K562 (cell line): ENCODE results near the gene HSD11B1. TPM values are rescaled to one million over a fixed set of nuclear protein-coding genes. Genes with fewer than 3 reads are reported as not detected.

ENCODE experiments used
- BHLHE40 ChIP-seq: IDR thresholded peaks from 2 replicates; pipeline ENCODE4 v1.6.1; 2011; ENCODE audit warnings: low read length, improper control_type of control experiment
- CREBBP ChIP-seq: IDR thresholded peaks from one replicate; pipeline ENCODE4 v1.6.1; 2012; ENCODE audit warnings: low read depth, mild to moderate bottlenecking, control low read depth, inconsistent platforms, low read length
- DPF2 ChIP-seq: fragments of 450-650 bp; IDR thresholded peaks from 2 replicates; pipeline ENCODE4 v1.6.1; 2016
- EP300 ChIP-seq: IDR thresholded peaks from 2 replicates; pipeline ENCODE4 v1.6.1; 2012; ENCODE audit warnings: low read length, improper control_type of control experiment
- ETV1 ChIP-seq: fragments of 450-650 bp; conservative IDR thresholded peaks from 2 replicates; pipeline ENCODE4 v1.6.1; 2016; ENCODE audit warnings: missing genetic modification characterization, control low read depth, low read depth, missing compliant biosample characterization
- HIVEP1 ChIP-seq: fragments of 250-450 bp; sonication (Bioruptor Pico); IDR thresholded peaks from 2 replicates; pipeline ENCODE4 v1.4.0; 2020; ENCODE audit warnings: mild to moderate bottlenecking
- JUN ChIP-seq, 2 experiments: sonication (generic) in 1 of 2; formaldehyde crosslinking in 1 of 2; IDR thresholded peaks; 2 replicates each; pipeline versions ENCODE4 v1.6.1 to v1.8.0; 2012 to 2022; ENCODE audit warnings: borderline replicate concordance in 2 of 2, mild to moderate bottlenecking in 2 of 2, improper control_type of control experiment in 1 of 2, low read depth in 1 of 2, low read length in 1 of 2, missing genetic modification reagents in 1 of 2
- MCM3 ChIP-seq: fragments of 450-650 bp; IDR thresholded peaks from 2 replicates; pipeline ENCODE4 v1.6.1; 2016
- MEF2D ChIP-seq: conservative IDR thresholded peaks from 2 replicates; pipeline ENCODE4 v1.6.1; 2016; ENCODE audit warnings: low read depth, missing genetic modification characterization, missing compliant biosample characterization
- NEUROD1 ChIP-seq: fragments of 150-350 bp; IDR thresholded peaks from 2 replicates; pipeline ENCODE4 v1.6.1; 2014; ENCODE audit warnings: borderline replicate concordance, low read length, low read depth; ENCODE audit not compliant: partially characterized antibody
- PRMT5 ChIP-seq: sonication (generic); formaldehyde crosslinking; IDR thresholded peaks from 2 replicates; pipeline ENCODE4 v1.5.0; 2020; ENCODE audit warnings: missing genetic modification reagents
- SNAPC5 ChIP-seq: fragments of 250-450 bp; sonication (Bioruptor Pico); IDR thresholded peaks from 2 replicates; pipeline ENCODE4 v1.8.0; 2021; ENCODE audit warnings: moderate library complexity, mild to moderate bottlenecking, inconsistent platforms
- THRA ChIP-seq: fragments of 450-650 bp; IDR thresholded peaks from 2 replicates; pipeline ENCODE4 v1.6.1; 2017; ENCODE audit warnings: mild to moderate bottlenecking, moderate library complexity
- THRB ChIP-seq: fragments of 450-650 bp; formaldehyde crosslinking; conservative IDR thresholded peaks from 2 replicates; pipeline ENCODE4 v1.4.0; 2022; ENCODE audit warnings: mild to moderate bottlenecking, missing genetic modification characterization
- ZBTB26 ChIP-seq: fragments of 450-650 bp; formaldehyde crosslinking; IDR thresholded peaks from 2 replicates; pipeline ENCODE4 v1.4.0; 2022; ENCODE audit warnings: missing genetic modification characterization
- ZNF146 ChIP-seq: IDR thresholded peaks from one replicate; pipeline ENCODE4 v1.6.1; 2018; ENCODE audit warnings: missing compliant biosample characterization; ENCODE audit not compliant: unreplicated experiment
- ZNF24 ChIP-seq: fragments of 450-650 bp; IDR thresholded peaks from 2 replicates; pipeline ENCODE4 v1.6.1; 2016
- ZNF324 ChIP-seq: fragments of 250-450 bp; sonication (Bioruptor Pico); IDR thresholded peaks from 2 replicates; pipeline ENCODE4 v1.4.0; 2020; ENCODE audit warnings: mild to moderate bottlenecking
- ZNF518B ChIP-seq: fragments of 250-450 bp; sonication (Bioruptor Pico); IDR thresholded peaks from 2 replicates; pipeline ENCODE4 v1.5.0; 2021; ENCODE audit warnings: mild to moderate bottlenecking, moderate library complexity
- polyA plus RNA-seq, 8 experiments: library from polyadenylated mRNA; depleted of rRNA in 4 of 8; stranded (reverse) in 5 of 8; unstranded in 3 of 8; fragments of >200 nt; fragmentation: Nextera tagmentation in 2 of 8; fragmentation: Illumina TruSeq in 1 of 8; extraction: Ambion mirVana in 2 of 8; extraction: Trizol in 1 of 8; gene quantifications; 2 replicates each; pipeline versions ENCODE4 v1.2.1 to v1.2.3, GENCODE V29; 2011 to 2014; ENCODE audit warnings: inconsistent platforms in 1 of 8, missing spikeins in 1 of 8
- total RNA-seq, 7 experiments: library from RNA; depleted of rRNA in 6 of 7; stranded (reverse); fragments of >200 nt in 6 of 7; fragmentation: Illumina TruSeq in 2 of 7; extraction: Trizol in 2 of 7; gene quantifications; 2 replicates each; pipeline versions ENCODE4 v1.2.1 to v1.2.3, GENCODE V29; 2011 to 2021; ENCODE audit warnings: low replicate concordance in 1 of 7

HSD11B1 gene
- total and polyA plus RNA-seq, 9 of the 15 experiments (the other 6 are each of a cell fraction or from before 2014, with no cell fraction given), result 0.04 to 0.16 TPM; not detected in 7

- no peak for TF ChIP-seq ZBTB26
- TF ChIP-seq HIVEP1 (CRISPR knock-in tag), result 0 out of 2 replicates have a peak, but pooled peaks have one; percentile 62
- peak; percentile 91 for TF ChIP-seq JUN (IDR thresholded peaks at IDR 0.05; ENCODE audit: borderline replicate concordance, low read depth, low read length)
- TF ChIP-seq JUN (CRISPR knock-in tag; IDR thresholded peaks at IDR 0.05; ENCODE audit: borderline replicate concordance), result no peak
- TF ChIP-seq MEF2D, result no peak
- 0 out of 2 replicates have a peak, but pooled peaks have one; percentile 4 for TF ChIP-seq THRB (CRISPR knock-in tag)
- TF ChIP-seq NEUROD1, result peak; percentile 11
- TF ChIP-seq ZNF146 (CRISPR knock-in tag), result no peak
- TF ChIP-seq ETV1, result no peak
- no peak for TF ChIP-seq THRA
- TF ChIP-seq ZNF324 (CRISPR knock-in tag), result no peak
- TF ChIP-seq SNAPC5 (CRISPR knock-in tag), result no peak
- TF ChIP-seq BHLHE40, result peak; percentile 75
- TF ChIP-seq CREBBP, result no peak
- TF ChIP-seq DPF2, result peak; percentile 86
- TF ChIP-seq PRMT5 (CRISPR knock-in tag), result no peak
- TF ChIP-seq ZNF24, result peak; percentile 42; the same call in 1 of the 2 replicates
- no peak for TF ChIP-seq ZNF518B
- TF ChIP-seq EP300, result peak; percentile 36; the same call in 1 of the 2 replicates
- TF ChIP-seq MCM3, result no peak
Measured at GRCh38 chr1:209747580-209748262, 43.1 kb downstream of the HSD11B1 start (continued).
